Activated CD8-positive, alpha-beta T cell treated with anti-CD3 and anti-CD28 coated beads for 36 hours (primary cell): Measurements from ENCODE around the gene SLAMF7. TPM values are rescaled to one million over a fixed set of nuclear protein-coding genes. Genes with fewer than 3 reads are reported as not detected.

Experiments used
- ATAC-seq: fragments of 200-7000 bp; cut with Tn5 transposase; one replicate; pipeline ENCODE4 v1.10.0; 2021; ENCODE audit warnings: mild to moderate bottlenecking, moderate library complexity
- CTCF ChIA-PET: fragments of 350-600 bp; sonication (Branson Sonifier 250); formaldehyde crosslinking; loops from one replicate; lab custom pipeline; 2021; ENCODE audit warnings: antibody characterized with exemption; lab: Charles Lee
- POLR2A ChIA-PET: fragments of 350-600 bp; sonication (Branson Sonifier 250); formaldehyde crosslinking; loops from one replicate; lab custom pipeline; 2021; ENCODE audit warnings: antibody characterized with exemption; lab: Charles Lee
- DNase-seq: peaks from one replicate; pipeline ENCODE4 v3.0.0-alpha.2; 2020
- H3K27ac Mint-ChIP-seq: one replicate; pipeline ENCODE4 v1.8.0; 2021; ENCODE audit warnings: mild to moderate bottlenecking, mixed read lengths
- H3K27me3 Mint-ChIP-seq: one replicate; pipeline ENCODE4 v1.8.0; 2021; ENCODE audit warnings: mixed read lengths
- H3K36me3 Mint-ChIP-seq: one replicate; pipeline ENCODE4 v1.8.0; 2021; ENCODE audit warnings: low read depth, mixed read lengths
- H3K4me1 Mint-ChIP-seq: one replicate; pipeline ENCODE4 v1.8.0; 2021; ENCODE audit warnings: low read depth, mixed read lengths
- H3K4me3 Mint-ChIP-seq: one replicate; pipeline ENCODE4 v1.8.0; 2021; ENCODE audit warnings: mild to moderate bottlenecking, moderate library complexity, mixed read lengths
- H3K9me3 Mint-ChIP-seq: one replicate; pipeline ENCODE4 v1.8.0; 2021; ENCODE audit warnings: mixed read lengths
- CTCF ChIP-seq: fragments of 200-600 bp; IDR thresholded peaks from one replicate; pipeline ENCODE4 v1.8.0; 2022; ENCODE audit warnings: antibody characterized with exemption, mild to moderate bottlenecking
- intact Hi-C: fragments of 100-400 bp; cut with micrococcal nuclease; formaldehyde crosslinking; loops from one replicate; pipeline ENCODE4 v1.10.0; 2022
- total RNA-seq, 2 experiments: library from RNA; stranded (reverse); gene quantifications; one replicate each; pipeline ENCODE4 v1.2.3, GENCODE V29; 2021

SLAMF7 gene
- total RNA-seq, 2 experiments from 2014 or later: 90.0 to 93.5 TPM

- no peaks in the 10 kb centered on the region for H3K27me3 Mint-ChIP-seq
- no peak for TF ChIP-seq CTCF
- no peak for DNase-seq
- intact Hi-C loops: no loop called here
- ChIA-PET POLR2A (interaction anchor here (0.7 to 4.8 kb wide), 19 partner anchors 10 to 338 kb away, joined by 3 to 19 read pairs (median 4); partner anchors contain the start of genes CD48 and F11R), CTCF (interaction anchor here (1.1 to 12.4 kb wide), 11 partner anchors 9 to 156 kb away, joined by 3 to 186 read pairs (median 7); no protein-coding TSS in a partner anchor)
- H3K36me3 Mint-ChIP-seq: peaks cover 6% of the 10 kb centered on the region
- peak overlapping the region; percentile 95 for H3K27ac Mint-ChIP-seq
- H3K4me3 Mint-ChIP-seq: peak overlapping the region; percentile 87
- peaks cover 57% of the 10 kb centered on the region for H3K4me1 Mint-ChIP-seq
- ATAC-seq: peak; percentile 7
- H3K9me3 Mint-ChIP-seq: no peaks in the 10 kb centered on the region
Observed at GRCh38 chr1:160797271-160797709, 58.2 kb downstream of the SLAMF7 start.

- intact Hi-C loops: no loop called here
- POLR2A ChIA-PET: interaction anchor here (0.6 to 4.8 kb wide), 21 partner anchors 9 to 223 kb away, joined by 3 to 19 read pairs (median 4); partner anchors contain the start of genes CD48 and F11R
Observed at GRCh38 chr1:160797861-160798273, 58.8 kb downstream of the SLAMF7 start.

DNA sequence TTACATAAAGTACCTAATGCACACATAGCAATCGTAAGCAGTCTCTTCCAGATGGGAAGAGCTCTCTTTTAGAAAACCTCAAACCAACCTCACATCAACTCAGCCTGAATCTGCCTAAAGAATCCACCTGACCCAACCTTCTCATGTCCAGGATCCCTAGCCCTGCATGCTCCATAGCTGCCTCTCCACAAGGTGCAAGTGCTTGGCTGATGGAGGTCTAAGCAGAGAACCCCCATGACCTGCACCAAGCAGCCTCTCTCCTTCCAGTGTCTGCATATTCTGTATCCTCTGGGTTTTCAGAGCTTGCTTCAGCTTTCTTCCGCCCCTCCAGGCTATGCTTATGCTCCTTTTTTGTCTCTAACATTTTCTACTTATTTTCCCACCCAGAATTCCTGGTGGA is 59.4 kb downstream of the SLAMF7 start:
- CTCF ChIA-PET: interaction anchor here (0.9 to 12.4 kb wide), 10 partner anchors 8 to 192 kb away, joined by 3 to 186 read pairs (median 6); partner anchors contain the start of gene CD48
- Mint-ChIP-seq H3K4me1 (peaks cover 65% of the 10 kb centered on the region), H3K27me3 (no peaks in the 10 kb centered on the region), H3K27ac (peak overlapping the region; percentile 95), H3K9me3 (peaks cover 1% of the 10 kb centered on the region), H3K36me3 (peaks cover 13% of the 10 kb centered on the region), H3K4me3 (peak overlapping the region; percentile 87)
- intact Hi-C loops: no loop called here
- ATAC-seq (no peak), DNase-seq (no peak)
- POLR2A ChIA-PET: interaction anchor here (0.6 to 4.8 kb wide), 18 partner anchors 9 to 166 kb away, joined by 3 to 19 read pairs (median 4); partner anchors contain the start of gene CD48
- TF ChIP-seq CTCF: no peak

More at GRCh38 chr1:160797861-160798273, 58.8 kb downstream of the SLAMF7 start:
- Mint-ChIP-seq H3K9me3 (no peaks in the 10 kb centered on the region), H3K4me3 (peak overlapping the region; percentile 87), H3K4me1 (peaks cover 62% of the 10 kb centered on the region), H3K36me3 (peaks cover 9% of the 10 kb centered on the region), H3K27me3 (no peaks in the 10 kb centered on the region), H3K27ac (peak overlapping the region; percentile 95)
- DNase-seq (peak; percentile 85), ATAC-seq (peak; percentile 63)
- no peak for TF ChIP-seq CTCF
- CTCF ChIA-PET: interaction anchor here (0.9 to 12.4 kb wide), 13 partner anchors 8 to 156 kb away, joined by 3 to 186 read pairs (median 5); partner anchors contain the start of gene CD48

DNA sequence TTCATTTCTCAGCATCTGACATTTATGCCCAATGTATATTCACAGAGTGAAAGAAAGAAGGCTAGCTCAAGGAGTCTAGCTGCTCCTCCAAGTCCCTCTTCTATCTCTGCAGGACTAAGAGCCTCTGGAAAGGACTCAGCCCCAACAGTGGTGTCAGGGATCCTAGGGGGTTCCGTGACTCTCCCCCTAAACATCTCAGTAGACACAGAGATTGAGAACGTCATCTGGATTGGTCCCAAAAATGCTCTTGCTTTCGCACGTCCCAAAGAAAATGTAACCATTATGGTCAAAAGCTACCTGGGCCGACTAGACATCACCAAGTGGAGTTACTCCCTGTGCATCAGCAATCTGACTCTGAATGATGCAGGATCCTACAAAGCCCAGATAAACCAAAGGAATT is 60.6 kb downstream of the SLAMF7 start:
- POLR2A ChIA-PET: interaction anchor here (0.8 to 4.8 kb wide), 7 partner anchors 12 to 124 kb away, joined by 3 to 19 read pairs (median 3); partner anchors contain the start of gene CD48
- no peak for TF ChIP-seq CTCF
- intact Hi-C loops: no loop called here
- CTCF ChIA-PET: interaction anchor here (0.8 to 12.4 kb wide), 8 partner anchors 12 to 154 kb away, joined by 3 to 186 read pairs (median 6); partner anchors contain the start of genes CD48 and ITLN2
- Mint-ChIP-seq H3K4me3 (peak overlapping the region; percentile 87), H3K4me1 (peaks cover 74% of the 10 kb centered on the region), H3K27ac (peak overlapping the region; percentile 95), H3K36me3 (peaks cover 23% of the 10 kb centered on the region), H3K9me3 (peaks cover 6% of the 10 kb centered on the region), H3K27me3 (no peaks in the 10 kb centered on the region)
- DNase-seq: no peak
- ATAC-seq: no peak

GRCh38 chr1:160800142-160800541 is 61.1 kb downstream of the SLAMF7 start:
- ATAC-seq (no peak), DNase-seq (peak; percentile 50)
- Mint-ChIP-seq H3K4me3 (peak overlapping the region; percentile 87), H3K36me3 (peaks cover 28% of the 10 kb centered on the region), H3K4me1 (peaks cover 78% of the 10 kb centered on the region), H3K9me3 (peaks cover 6% of the 10 kb centered on the region), H3K27me3 (no peaks in the 10 kb centered on the region), H3K27ac (peak overlapping the region; percentile 95)
- intact Hi-C loops: no loop called here
- CTCF ChIA-PET: interaction anchor here (0.8 to 12.4 kb wide), 7 partner anchors 11 to 154 kb away, joined by 3 to 186 read pairs (median 5); partner anchors contain the start of gene ITLN2
- POLR2A ChIA-PET: interaction anchor here (0.9 to 4.8 kb wide), 4 partner anchors 11 to 88 kb away, joined by 3 to 19 read pairs (median 3); partner anchors contain the start of gene CD48
- TF ChIP-seq CTCF: no peak
